ENCODE measurements around the gene ARHGAP25. TPM values are rescaled to one million over a fixed set of nuclear protein-coding genes. Genes with fewer than 3 reads are reported as not detected.

ARHGAP25 gene
- total RNA-seq, 1 experiment from 2014 or later, result 0.27 TPM

DNA sequence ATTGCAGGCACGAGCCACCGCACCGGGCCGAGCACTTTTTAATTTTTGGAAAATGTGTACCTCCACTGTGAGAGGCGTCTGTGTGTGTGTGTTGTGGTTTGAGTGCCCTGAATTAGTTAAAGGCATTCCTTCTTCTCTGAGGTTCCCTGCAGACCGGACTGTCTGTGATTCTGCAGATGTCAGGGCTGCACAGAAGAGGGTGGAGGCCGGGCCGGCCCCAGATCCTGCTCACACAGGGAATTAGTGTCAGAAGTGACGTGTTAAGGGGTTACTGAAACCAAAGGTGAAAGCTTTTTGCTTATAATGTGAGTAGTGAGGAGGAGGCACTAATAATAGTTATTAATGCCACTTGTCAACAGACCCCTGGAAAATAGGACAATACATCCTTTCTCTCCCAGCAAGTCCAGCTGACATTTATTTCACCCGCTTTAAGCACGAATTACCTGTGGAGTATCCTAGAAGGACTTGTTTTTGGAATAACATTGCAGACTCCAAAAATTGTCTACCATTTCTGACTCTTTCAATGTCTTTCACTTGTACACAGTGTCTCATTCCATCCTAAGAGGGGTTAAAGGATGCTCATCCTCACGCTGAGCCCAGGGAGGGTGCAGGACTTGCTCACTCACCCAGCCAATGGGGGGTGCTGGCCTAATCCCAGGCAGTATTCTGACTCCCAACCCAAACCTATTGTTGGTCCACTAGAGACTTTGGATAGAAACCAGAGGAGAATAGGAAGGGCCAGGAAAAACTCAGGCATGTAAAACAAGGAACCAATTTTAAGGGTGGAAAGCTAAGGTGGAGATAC lies 16.2 kb downstream of the ARHGAP25 start:
- ChIA-PET RAD21 (ENCODE audit: low non-redundant PET in 1 of 2, low total read pairs in 2 of 2, uncharacterized antibody in 2 of 2, unreplicated experiment in 2 of 2) (interaction anchor here (1.2 to 1.6 kb wide), 3 partner anchors 174 to 263 kb away, joined by 4 to 9 read pairs (median 5); no protein-coding TSS in a partner anchor), CTCF (interaction anchor here (0.6 to 3.5 kb wide), 25 partner anchors 8 to 309 kb away, joined by 3 to 60 read pairs (median 7); no protein-coding TSS in a partner anchor), POLR2A (no interaction called here)
- no peaks in the 10 kb centered on the region for H3K79me2 ChIP-seq (ENCODE audit: insufficient read depth, low read length)
- no peak overlapping the region for H3K4me2 ChIP-seq (ENCODE audit: low read length)
- no peaks in the 10 kb centered on the region for H3K9me3 ChIP-seq (ENCODE audit: control insufficient read depth in 1 of 2, insufficient read depth in 1 of 2, low read depth in 1 of 2, low read length in 2 of 2)
- intact Hi-C loops (cut with micrococcal nuclease), result loop anchor here (1.0 to 5.0 kb wide), 3 partner anchors 87 to 175 kb away; no protein-coding TSS in a partner anchor
- H3K27ac ChIP-seq (ENCODE audit: low read depth, low read length), result no peak overlapping the region
- no peaks in the 10 kb centered on the region for H3K4me1 ChIP-seq (ENCODE audit: control insufficient read depth in 1 of 2, insufficient read depth in 2 of 2, low read length in 2 of 2)
- H3K4me3 ChIP-seq (replicated peaks in 1 of 2; ENCODE audit: low read depth in 1 of 2, low read length in 2 of 2), result no peak overlapping the region
- H3K9ac ChIP-seq (ENCODE audit: low read length), result no peak overlapping the region
- ATAC-seq, result no peak
- H3K9me2 ChIP-seq (ENCODE audit: insufficient read depth), result no peaks in the 10 kb centered on the region
- H4K20me1 ChIP-seq (ENCODE audit: insufficient read depth), result no peaks in the 10 kb centered on the region
- no TSS peak for BruUV-seq (replicated peaks)
- H2AFZ ChIP-seq (ENCODE audit: low read depth, low read length, poor library complexity, severe bottlenecking), result peak overlapping the region; percentile 99
- no peaks in the 10 kb centered on the region for H3K36me3 ChIP-seq (ENCODE audit: control insufficient read depth in 1 of 2, insufficient read depth in 2 of 2, low read length in 2 of 2)
- no peak for DNase-seq (ENCODE audit: low read depth, low spot score)
- no peaks in the 10 kb centered on the region for H3K27me3 ChIP-seq (ENCODE audit: insufficient read depth, low read length)
- TF ChIP-seq EZH2phosphoT487 (IDR thresholded peaks at IDR 0.05; ENCODE audit: borderline replicate concordance) (no peak), EZH2 (IDR thresholded peaks at IDR 0.05) (no peak), CBX3 (IDR thresholded peaks at IDR 0.05; ENCODE audit: low read depth) (no peak), CTCF (IDR thresholded peaks at IDR 0.05 in 2 of 3, conservative IDR thresholded peaks at IDR 0.05 in 1 of 3; ENCODE audit: borderline replicate concordance in 1 of 3, insufficient read depth in 1 of 3, low read depth in 2 of 3, low read length in 2 of 3) (no peak), REST (IDR thresholded peaks at IDR 0.05; ENCODE audit: low read depth) (no peak), CEBPB (IDR thresholded peaks at IDR 0.05; ENCODE audit: low read depth) (no peak), ZNF274 (IDR thresholded peaks at IDR 0.05; ENCODE audit: low read depth, low read length) (no peak), ATF3 (IDR thresholded peaks at IDR 0.05) (no peak), POLR2A (IDR thresholded peaks at IDR 0.05; ENCODE audit: borderline replicate concordance, extremely low read depth, insufficient read depth, insufficient read length) (no peak), JUND (IDR thresholded peaks at IDR 0.05) (no peak), SP1 (IDR thresholded peaks at IDR 0.05; ENCODE audit: low read depth) (no peak), YY1 (IDR thresholded peaks at IDR 0.05; ENCODE audit: extremely low read depth, insufficient replicate concordance, low read depth, low read length) (no peak), SIN3A (IDR thresholded peaks at IDR 0.05; ENCODE audit: low read depth) (no peak), TCF7L2 (IDR thresholded peaks at IDR 0.05; ENCODE audit: borderline replicate concordance, extremely low read depth, insufficient read depth, insufficient read length) (no peak), RAD21 (IDR thresholded peaks at IDR 0.05; ENCODE audit: low read depth) (no peak), POLR2AphosphoS5 (IDR thresholded peaks at IDR 0.05; ENCODE audit: low read depth, low read length) (no peak), ZFX (IDR thresholded peaks at IDR 0.05) (no peak)
- TF ChIP-seq, protein P1, sequence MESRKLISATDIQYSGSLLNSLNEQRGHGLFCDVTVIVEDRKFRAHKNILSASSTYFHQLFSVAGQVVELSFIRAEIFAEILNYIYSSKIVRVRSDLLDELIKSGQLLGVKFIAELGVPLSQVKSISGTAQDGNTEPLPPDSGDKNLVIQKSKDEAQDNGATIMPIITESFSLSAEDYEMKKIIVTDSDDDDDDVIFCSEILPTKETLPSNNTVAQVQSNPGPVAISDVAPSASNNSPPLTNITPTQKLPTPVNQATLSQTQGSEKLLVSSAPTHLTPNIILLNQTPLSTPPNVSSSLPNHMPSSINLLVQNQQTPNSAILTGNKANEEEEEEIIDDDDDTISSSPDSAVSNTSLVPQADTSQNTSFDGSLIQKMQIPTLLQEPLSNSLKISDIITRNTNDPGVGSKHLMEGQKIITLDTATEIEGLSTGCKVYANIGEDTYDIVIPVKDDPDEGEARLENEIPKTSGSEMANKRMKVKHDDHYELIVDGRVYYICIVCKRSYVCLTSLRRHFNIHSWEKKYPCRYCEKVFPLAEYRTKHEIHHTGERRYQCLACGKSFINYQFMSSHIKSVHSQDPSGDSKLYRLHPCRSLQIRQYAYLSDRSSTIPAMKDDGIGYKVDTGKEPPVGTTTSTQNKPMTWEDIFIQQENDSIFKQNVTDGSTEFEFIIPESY (IDR thresholded peaks at IDR 0.05; ENCODE audit: extremely low read depth, insufficient replicate concordance, low read length), result no peak
- TF ChIP-seq, protein P2, sequence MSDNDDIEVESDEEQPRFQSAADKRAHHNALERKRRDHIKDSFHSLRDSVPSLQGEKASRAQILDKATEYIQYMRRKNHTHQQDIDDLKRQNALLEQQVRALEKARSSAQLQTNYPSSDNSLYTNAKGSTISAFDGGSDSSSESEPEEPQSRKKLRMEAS (IDR thresholded peaks at IDR 0.05), result no peak
